Stimulated activated naive CD4-positive, alpha-beta T cell (primary cell): Measurements from ENCODE around the gene CFAP20.

Source experiments
- DNase-seq, 6 experiments: peaks; one replicate each; lab custom pipeline; 2025; lab: John Stamatoyannopoulos, UW

Gene CFAP20

DNA sequence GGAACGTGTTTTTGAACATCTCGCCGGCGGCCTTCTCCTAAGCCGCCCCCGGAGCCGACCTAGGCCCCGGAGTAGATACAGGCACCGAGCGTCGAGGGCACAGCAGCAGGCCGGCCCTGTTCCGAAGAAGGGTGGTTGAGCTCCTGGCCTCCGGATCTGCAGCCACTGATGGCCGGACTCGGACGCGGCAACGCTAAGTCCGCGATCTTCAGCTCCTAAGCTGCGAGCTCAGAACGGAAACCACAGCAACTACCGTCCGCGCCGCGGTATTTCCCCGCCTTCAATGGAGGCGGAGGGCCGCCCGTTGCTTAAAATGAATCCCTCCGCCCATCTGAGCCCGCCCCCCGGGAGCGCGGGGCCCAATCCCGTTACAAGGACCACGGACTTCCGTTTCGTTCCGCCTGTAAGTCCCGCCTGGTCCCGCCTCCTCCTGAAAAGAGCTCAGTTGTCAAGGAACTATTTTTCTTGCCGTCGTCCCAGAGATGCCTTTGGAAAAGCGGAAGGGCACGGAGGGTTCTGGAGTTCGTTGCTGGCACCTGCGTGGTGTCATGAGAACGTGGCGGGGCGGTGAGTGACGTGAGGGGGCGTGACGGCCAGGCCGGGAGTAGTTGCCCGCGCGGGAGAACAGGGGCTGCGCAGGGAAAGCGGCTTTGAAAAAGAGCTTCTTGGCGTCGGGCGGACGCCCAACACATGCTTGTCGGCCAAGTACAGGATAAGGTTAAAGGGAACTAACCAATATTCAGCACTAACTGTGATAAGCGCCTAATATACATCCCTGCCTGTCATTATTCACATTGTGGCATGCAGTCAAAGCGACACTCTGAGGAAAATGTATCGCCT, at the start of gene CFAP20:
Gene CFAP20, minus strand, starts transcription at position 285 of the 840 bp plus-strand sequence. Its CDS starts 266 bp downstream, at position 19.
- DNase-seq, result peak; percentile 91 to 98 (median 96)

DNA sequence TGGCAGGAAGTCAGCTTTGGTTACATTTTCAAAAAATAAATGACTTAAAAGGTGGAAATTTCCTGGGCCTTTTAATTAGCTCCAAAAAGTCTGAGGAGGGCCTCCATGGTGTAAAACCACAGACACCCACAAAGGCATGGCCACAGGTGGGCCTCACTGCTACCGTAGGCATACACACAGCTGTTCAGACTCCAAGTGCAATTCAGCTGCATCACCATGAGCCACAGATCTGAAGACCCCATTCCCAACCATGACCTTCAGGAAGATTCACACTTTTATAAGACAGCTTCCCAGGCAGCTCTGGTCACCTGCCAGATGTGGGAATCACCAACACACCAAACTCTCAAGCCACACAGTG, 48.2 kb upstream of the CFAP20 start:
- no peak for DNase-seq

- peak in 3 of 6 experiments; percentile 38 to 52 (median 44) for DNase-seq
Measured at GRCh38 chr16:58176608-58177352, 47.6 kb upstream of the CFAP20 start.

DNA sequence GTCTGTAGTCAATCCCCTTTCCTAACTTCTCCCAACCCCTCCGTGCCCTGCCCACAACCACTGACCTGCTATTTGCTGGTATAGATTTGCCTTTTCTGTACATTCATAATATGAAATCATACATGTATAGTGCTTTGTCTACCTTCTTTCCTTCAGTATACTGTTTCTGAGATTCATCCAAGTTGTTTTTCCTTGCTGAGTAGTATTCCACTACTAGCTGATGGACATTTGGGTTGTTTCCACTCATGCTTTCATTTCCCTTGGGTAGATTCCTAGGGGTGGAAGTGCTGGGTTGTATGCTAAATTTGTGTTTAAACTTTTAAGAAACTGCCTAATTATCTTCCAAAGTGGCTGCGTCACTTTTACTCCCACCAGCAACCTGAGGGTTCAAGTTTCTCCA, 41.0 kb upstream of the CFAP20 start:
- no peak for DNase-seq

- DNase-seq, result no peak
Measured at GRCh38 chr16:58160855-58161254, 31.7 kb upstream of the CFAP20 start.

- DNase-seq, result no peak
Measured at GRCh38 chr16:58158725-58159124, 29.5 kb upstream of the CFAP20 start.

GRCh38 chr16:58157951-58158540, 28.9 kb upstream of the CFAP20 start:
- DNase-seq, result no peak

GRCh38 chr16:58157239-58157638, 28.1 kb upstream of the CFAP20 start:
- DNase-seq, result no peak

GRCh38 chr16:58155839-58156238, 26.7 kb upstream of the CFAP20 start:
- no peak for DNase-seq

DNA sequence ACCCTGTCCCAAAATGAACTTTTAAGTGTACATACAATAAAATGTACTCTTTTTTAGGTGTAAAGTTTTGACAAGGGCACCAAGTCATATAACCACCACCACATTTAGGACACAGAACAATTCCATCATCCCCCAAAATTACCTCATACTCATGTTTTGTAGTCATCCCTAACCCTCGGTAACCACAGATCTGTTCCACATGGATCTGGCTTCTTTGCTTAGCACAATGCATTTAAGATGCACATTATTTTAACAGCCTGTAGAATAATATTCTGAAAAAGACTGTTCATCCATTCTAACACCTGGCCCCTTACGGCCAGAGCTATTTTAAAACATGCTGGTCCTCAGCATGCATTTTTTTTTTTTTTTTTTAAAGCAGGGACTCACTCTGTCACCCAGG, 25.2 kb upstream of the CFAP20 start:
- DNase-seq, result no peak

DNA sequence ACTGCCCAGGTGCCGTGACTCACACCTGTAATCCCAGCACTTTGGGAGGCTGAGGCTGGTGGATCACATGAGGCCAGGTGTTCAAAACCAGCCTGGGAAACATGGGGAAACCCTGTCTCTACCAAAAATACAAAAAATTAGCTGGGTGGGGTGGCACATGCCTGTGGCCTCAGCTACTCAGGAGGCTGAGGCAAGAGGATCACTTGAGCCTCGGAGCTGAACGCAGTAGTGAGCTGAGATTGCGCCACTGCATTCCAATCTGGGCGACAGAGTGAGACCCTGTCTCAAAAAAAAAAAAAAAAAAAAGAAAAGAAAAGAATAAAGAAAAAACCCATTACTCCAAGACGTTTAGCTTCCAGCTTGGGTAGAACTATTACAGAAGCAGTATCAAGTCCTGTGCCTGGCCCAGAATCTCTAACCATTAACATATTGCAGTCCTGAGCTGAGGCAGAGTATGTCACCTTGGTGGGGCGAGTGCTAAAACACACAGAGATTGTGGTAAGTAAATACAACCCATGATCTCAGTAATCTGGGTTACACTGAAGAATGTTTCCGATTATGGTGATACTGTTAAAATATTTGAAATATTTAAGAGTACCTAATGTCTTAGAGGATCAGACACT, 23.2 kb upstream of the CFAP20 start:
- no peak for DNase-seq

DNA sequence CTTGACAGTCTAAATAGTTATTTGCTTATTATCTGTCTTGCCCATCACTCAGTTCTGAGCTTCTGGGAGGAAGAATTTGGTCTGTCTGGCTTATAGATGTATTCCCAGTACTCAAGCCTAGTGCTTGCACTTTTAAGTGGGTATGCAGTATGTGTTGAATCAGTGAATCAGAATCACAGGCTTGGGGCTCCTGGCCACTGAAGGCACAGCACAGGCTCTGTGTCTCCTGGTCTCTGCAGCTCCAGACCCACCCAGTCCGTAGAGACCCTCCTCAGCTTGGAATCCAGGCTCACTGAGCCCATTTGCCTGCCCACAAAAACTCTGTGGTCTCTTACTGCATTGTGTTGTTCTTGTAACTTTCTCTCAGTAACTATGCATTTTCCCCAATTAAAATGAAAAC, 19.3 kb upstream of the CFAP20 start:
- DNase-seq, result no peak

DNA sequence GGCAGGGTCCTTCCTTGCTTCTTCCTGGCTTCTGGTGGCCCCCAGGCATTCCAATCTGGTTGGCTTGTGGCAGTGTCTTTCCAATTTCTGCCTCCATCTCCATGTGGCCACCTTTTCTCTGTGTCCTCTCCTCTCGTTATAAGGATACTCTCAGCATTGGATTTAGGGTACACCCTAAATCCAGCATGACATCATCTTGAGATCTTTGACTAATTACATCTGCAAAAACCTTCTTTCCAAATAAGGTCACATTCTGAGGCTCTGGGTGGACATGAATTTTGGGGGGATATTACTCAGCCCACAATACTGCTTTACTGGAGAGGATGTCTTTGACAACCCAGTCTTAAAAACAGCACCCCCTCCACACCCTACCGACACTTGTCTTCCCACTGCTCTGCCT, 18.9 kb upstream of the CFAP20 start:
- DNase-seq, result no peak

DNA sequence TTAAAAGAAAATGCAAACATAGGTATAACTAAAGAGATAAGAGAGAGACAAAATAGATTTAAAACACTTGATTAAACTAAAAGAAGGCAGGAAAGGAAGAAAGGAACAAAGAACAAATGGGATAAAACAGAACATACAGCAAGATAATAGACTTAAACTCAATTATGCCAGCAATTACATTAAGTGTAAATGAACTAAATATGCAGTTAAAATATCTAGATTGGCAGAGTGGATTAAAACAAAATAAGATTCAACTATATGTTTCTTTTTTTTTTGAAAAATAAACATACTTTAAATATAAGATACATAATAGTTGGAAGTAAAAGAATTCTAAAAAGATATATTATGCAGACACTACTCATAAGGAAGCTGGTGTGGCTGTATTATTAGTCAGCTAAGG, 9.7 kb upstream of the CFAP20 start:
- no peak for DNase-seq

DNA sequence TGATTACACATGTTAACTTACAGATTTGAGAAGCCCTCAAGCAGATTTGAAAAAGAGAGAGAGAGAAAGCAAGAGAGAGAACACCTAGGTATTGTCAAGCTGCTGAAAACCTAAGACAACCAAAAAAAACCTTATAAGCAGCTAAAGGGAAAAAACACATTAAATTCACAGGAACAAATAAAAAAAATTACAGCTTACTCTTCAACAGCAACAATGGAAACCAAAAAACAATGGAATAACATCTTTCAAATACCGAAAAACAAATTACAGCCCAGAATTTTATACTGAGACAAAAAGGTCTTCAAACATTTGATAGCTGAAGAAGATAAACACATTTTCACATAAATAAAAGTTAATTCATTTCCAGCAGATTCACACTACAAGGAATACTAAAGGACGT, 8.4 kb upstream of the CFAP20 start:
- DNase-seq, result no peak

GRCh38 chr16:58128711-58129096, 477 bp downstream of the CFAP20 start:
- DNase-seq, result peak in 4 of 6 experiments; percentile 41 to 47 (median 42)

GRCh38 chr16:58128181-58128631, 975 bp downstream of the CFAP20 start:
- peak in 2 of 6 experiments; percentile 18 to 31 for DNase-seq

- no peak for DNase-seq
Measured at GRCh38 chr16:58127634-58128033, 1.5 kb downstream of the CFAP20 start.

DNA sequence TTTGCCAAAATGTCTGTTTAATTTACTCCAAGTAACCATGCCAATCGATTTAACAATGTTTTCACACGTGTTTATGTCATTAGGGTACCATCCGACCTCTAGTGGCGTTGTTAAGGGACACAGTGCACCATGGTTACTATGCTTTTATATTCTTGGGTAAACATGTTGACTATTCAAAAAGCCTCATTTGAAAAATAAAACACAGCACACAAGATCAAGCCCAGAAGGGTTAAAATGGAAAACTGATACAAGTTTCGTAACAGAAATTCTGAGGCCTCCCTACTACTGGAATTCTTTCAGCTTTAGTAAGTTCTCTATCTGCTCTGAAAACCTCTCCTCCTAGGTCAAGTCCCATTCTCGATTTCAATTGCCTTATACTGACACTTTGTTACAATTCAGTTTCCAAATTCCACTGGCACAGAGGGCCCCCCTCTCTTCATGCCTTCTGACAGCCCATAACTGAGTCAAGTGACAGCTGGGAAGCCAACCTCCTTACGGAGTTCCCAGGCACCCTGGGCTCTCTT, 2.1 kb downstream of the CFAP20 start:
- DNase-seq, result peak in 5 of 6 experiments; percentile 8 to 69 (median 46)

DNA sequence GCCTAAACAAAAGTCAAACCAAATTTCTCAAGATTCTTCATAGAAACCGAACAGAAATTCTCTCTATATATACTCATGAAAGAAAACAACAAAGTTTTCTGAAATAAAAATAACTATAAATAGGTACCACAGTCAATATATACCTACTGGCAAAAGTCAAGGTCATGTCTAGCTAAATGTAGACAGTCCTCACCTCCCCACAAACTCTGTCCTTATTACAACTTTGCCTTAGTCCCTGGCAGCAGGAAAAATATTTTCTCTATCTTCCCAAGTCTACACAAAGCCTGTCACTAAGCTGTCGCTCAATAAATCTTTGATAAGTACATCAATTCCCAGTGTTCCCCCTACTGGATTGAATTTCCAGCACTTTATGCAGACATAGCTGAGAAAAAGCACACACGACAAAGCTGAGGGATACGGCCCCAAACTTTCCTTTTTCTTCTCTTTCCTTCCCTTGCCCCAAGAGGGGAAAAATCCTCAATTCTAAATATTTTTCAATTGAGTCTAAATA, 2.7 kb downstream of the CFAP20 start:
- no peak for DNase-seq

DNA sequence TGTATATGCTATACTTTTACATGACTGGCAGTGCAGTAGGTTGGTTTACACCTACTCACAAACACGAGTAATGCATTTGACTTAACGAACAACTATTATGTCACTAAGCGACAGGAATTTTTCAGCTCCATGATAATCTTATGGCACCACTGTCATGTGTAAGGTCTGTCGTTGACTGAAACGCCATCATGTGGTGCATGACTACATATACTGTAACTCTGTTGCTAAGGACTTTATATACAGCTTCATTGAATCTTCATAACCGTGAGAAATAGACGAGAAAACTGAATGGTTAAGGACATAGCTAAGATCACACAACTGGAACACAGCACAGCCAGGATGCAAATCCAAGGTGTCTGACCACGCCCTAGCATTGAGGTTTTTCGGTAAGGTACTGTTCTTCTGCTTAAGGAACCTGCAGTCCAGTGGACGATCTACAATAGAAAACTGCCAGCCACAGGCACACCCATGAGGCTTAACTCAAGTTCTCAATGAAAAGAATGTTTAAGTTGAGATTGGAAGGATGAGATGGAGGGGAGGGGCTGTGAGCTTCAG, 3.3 kb downstream of the CFAP20 start:
- no peak for DNase-seq

- DNase-seq, result no peak
Measured at GRCh38 chr16:58125041-58125440, 4.1 kb downstream of the CFAP20 start.
